Dermis microvascular lymphatic vessel endothelial cell (primary cell): ENCODE measurements around the gene LATS2. TPM values are rescaled to one million over a fixed set of nuclear protein-coding genes. Genes with fewer than 3 reads are reported as not detected.

Experiments
- DNase-seq, 2 donors: peaks; one replicate each; pipeline versions ENCODE4 v3.0.0 to v3.0.0-alpha.2; 2010; ENCODE audit warnings: low read depth in 2 of 2
- total RNA-seq: library from RNA; depleted of rRNA; stranded (reverse); fragments of >200 nt; gene quantifications from 2 replicates; pipeline ENCODE4 v1.2.1, GENCODE V29; 2014

The LATS2 gene
- total RNA-seq, 1 donor from 2014 or later = 17.5 TPM

DNA sequence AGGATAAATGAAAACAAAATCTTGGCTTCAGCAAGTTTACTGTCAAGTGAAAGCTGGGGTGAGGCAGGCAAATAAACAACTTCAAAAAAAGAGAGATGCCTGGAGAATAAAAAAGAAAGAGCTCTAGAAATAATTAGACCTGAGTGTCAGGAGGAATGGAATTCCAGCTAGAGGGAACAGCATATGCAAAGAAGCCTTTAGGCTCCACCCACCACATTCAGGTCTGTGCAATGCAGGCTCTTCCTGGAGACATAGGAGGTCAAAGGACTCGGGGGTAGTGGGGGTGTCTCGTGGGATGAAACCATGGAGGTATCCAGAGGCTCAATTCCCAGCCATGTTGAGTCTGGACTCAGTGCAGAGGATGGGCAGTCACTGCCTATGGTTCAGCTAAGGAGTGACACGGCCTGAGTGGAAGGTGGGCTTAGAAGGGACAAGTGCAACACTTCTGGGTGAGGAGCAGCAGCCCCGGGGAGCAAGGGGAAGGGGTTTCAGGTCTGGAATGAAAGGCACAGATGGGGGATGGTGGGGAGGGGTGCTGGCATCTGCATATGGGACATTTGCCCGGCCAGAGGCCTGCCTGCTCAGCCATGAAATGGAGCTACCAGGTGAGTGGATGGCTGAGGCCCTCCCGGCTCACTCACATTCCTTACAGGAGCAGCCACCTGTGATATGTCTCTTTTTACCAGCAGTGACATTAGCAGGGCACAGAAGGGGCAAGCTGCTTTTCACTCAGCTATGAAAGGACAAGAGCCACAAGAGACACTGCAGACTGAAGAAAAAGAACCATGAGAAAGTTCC lies 12.3 kb downstream of the LATS2 start:
- no peak for DNase-seq

DNA sequence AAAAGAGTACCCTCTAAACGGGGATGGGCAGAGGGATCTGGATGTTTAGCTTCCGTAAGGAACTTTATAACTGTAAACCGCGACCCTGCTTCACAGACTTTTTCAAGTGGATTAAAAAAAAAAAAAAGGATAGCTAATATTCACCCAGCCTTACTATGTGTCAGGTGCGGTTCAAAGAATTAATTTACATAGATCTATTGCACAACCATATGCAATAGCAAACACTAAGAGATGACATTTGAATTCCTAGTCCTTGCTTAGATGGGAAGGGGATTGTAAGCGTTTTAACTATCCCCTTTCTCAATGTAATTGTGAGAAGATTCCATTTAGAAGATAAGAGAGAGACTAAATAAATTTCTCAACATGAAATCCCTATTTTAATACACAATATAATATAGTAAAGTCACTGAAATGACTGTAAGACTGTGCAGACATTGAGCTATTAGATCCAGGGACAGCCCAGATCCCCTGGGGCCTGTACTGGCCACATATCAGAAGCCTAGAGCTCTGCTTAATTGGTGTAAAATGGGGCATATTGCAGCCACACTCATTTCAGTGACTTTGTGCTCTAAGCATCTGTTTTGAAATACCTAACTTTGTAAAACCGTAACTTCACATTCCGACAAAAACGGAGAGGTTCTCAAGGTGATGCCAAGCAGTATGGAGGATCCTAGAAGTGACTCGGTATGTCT lies 13.6 kb downstream of the LATS2 start:
- no peak for DNase-seq

DNA sequence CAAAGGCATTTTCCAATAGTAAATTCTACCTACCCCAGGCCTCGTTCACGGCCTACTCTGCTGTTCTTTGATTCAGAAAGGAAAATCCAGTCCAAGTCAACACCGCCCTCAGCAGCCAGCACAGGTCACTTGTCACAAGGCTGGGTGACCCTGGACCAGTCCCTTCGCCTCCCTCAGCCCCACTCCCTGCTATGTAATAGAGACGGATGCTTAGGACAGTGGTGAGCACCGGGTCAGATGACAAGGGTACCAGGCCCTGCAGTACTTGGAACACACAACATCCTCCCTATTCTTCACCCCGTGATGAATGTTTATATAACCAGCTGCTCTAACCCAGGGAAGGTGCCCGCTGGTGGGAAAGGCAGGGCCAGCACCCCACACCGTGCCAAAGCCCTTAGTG lies 14.3 kb downstream of the LATS2 start:
- DNase-seq = no peak

DNA sequence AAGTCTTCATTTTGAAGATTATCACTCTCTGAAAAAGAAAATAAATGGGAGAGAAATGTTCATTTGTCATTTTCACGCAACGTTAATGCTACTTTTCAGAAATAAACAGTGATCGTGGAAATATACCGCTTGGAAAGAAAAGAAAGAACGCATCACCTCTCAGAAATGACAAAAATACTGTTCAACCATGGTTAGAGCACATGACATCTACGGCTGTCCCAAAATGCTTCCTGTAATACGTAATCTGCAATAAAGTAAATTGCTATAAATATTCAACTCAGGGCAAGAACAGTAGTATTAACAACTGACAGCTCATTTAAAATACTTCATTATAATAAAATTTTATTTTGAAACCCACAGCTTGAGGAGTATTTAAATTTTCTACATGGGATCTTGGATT lies 15.2 kb downstream of the LATS2 start:
- no peak for DNase-seq

DNA sequence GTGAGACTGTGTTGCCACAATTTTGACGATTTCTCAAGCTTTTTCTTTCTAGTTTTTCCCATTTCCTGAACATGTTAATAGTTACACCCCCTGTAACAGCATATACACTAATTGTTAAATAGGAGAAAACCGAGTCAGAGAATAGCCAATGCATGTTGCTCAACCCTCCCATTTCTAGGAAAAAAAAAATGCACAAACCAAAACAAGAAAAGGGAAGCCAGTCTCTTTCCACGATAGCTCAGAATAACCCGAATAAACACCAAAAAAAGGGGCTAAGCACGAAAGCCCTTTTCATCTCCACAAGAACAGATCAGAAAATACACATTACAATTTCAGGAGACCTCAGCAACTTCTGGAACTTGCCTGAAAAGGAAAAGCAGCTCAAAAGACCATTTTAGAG lies 16.3 kb downstream of the LATS2 start:
- DNase-seq = no peak

DNA sequence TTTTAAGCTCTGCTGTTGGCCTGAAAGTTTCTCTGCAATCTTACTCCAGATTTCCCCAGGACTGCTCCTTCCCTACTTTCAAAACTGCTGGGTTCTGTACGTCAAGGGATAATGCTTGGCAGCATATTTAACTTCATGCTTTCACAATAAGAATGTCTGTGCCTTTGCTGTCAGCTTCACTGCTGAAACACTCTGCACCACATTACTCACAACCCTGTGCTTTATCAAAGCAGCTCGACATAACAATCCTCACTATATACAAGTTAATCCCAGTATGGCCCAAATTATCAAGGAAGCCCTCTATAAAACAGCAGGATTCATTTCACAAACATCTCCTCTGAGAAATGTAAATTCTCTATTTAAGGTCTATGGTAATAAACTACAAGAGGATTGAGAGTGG lies 17.5 kb downstream of the LATS2 start:
- DNase-seq = no peak

DNA sequence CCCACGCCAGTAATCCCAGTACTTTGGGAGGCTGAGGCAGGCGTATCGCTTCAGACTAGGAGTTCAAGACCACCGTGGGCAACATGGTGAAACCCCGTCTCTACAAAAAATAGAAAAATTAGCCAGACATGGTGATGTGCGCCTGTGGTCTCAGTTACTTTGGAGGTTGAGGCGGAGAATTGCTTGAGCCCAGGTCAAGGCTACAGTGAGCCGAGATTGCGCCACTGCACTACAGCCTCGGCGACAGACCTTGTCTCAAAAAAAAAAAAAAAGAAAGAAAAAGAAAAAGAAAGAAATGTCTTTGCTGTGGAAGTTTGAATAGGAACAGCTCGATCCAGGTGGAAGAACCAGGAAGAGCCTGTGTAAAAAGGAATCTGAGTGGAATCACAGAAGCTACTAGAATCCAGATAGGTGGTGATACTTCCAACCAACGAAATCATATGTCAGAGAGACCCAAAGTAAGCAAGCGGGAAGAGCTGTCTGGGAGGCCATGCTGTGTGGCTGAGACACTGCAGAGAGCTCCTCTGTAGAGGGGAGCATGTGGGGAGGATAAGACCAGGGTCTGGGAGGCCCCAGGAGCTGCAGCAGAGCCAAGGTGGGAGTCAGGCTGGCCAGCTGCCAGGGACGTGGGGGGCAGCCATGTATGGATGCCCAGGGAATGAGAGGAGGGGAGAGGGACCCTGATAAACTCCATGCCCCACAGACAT lies 21.1 kb downstream of the LATS2 start:
- DNase-seq = no peak

DNA sequence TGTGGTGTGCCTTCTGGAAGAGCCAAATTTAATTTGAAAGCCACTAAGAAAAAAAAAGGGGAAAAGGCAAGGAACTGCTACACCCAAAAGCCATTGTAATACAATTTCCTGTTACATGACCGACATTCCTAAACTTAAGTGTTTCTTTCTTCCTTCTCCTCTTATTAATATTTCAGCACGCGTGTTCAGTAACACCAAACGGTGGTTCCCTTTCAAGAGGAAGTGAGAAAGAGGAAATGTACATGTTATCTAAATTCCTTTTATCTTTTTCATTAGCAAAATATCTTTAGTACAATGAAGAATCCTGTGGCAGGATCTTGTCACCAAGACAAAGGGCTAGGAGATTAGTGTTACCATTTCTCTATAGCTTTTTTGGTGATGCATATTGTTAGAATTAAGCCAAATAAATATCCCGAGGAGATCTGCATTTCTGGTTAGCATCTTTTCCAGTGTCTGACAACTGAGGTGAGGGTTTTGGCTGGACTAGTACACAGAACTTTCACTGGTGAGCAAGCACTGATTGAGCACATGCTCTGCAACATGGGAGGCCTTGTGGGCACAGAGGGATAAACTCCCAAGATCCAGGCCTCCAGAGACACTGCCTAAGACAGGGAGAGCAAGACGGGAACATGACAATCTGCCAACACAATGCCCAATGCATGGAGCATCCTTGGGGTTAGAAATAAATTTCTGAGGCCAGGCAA lies 22.1 kb downstream of the LATS2 start:
- DNase-seq = peak in 1 of 2 donors; percentile 55

DNA sequence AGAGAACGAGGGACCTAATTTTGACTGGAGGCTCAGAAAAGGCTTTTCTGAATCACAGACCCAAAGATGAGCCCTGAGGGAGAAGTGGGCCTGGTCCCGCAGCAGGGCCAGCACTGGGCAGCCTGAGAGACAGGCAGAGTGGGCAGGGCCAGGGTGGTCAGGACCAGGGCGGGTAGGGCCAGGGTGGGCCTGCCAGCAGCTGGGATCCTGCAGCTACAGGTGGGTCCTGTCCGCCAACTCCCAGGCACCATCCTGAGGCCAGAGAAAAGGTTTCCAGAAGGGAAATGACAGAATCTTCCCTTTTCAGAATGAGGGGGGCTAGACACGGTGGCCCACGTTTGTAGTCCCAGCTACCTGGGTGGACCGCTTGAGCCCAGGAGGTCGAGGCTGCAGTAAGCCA lies 23.7 kb downstream of the LATS2 start:
- DNase-seq = no peak

DNA sequence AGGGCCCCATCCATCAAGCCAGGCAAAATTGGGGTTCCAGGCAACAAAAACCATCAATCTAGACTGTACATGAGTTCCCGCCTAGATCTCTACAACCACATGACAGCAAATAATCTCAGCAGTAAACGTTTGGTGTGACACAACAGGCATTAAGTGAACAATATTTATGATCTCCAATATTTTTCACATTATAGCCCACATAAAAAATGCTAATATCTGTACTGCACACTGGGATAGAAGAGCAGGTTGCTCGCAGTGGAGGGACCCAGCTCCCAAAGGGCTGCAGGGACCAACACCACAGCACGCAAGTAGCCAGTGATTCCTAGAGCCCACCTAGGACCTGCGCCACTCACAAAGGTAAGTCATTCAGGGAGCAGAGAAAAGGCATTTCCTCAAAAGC lies 25.9 kb downstream of the LATS2 start:
- no peak for DNase-seq

DNA sequence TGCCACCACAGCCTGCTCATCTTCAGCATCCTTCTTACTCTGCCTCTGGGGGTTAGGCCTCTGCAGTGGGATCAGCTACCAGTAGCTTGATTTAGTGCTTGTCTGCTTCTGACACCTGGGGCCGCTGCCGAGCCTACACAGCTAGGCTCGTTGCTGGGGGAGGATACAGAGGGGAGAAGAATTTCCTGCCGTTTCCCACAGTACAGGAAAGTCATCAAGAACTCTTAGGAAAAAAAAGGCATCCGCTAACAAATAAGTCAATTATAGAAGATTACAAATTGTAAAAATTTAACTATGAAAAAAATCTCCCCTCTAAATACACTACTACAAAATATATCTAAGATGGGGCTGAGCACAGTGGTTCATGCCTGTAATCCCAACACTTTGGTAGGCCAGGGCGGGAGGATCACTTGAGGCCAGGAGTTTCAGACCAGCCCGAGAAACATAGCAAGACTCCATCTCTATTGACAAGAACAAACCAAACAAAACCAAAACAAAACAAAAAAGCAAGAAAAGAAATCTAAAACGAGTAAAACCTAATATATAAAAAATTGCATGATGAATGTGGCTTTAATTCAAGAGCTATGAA lies 26.7 kb downstream of the LATS2 start:
- DNase-seq = peak; percentile 50 to 82

DNA sequence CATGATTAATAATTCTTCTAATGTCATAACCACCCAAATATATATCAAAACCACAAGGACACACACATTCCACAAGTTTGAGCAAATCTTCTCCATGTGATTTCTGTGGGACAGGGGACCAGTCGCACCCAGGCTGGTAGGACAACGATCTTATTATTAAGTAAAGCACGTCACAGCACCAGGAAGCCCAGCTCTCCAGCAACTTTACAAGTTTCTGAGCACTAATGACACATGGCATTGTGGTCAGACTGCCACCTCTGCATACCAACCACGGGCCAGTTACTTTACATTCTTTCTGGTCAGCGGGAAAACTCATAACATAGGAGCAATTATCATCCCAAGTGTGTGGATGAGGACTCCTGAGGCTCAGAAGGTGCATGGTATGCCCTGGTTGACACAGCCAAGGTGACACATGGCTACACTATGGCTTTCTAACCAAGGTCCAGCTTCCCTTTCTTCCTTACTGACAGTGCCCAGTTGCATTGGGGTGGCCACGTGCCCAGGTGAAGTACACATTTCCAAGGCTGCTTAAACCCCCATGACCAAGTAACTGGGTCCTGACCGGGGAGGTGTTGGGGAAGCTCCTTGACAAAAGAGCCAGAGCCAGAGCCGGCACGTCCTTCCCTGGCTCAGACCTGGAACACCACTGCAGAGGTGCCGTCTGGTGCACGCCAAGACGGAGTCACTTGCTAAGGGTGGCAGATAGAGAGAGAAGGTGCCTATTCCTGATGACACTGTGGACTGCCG lies 27.4 kb downstream of the LATS2 start:
- peak in 1 of 2 donors; percentile 28 for DNase-seq

DNA sequence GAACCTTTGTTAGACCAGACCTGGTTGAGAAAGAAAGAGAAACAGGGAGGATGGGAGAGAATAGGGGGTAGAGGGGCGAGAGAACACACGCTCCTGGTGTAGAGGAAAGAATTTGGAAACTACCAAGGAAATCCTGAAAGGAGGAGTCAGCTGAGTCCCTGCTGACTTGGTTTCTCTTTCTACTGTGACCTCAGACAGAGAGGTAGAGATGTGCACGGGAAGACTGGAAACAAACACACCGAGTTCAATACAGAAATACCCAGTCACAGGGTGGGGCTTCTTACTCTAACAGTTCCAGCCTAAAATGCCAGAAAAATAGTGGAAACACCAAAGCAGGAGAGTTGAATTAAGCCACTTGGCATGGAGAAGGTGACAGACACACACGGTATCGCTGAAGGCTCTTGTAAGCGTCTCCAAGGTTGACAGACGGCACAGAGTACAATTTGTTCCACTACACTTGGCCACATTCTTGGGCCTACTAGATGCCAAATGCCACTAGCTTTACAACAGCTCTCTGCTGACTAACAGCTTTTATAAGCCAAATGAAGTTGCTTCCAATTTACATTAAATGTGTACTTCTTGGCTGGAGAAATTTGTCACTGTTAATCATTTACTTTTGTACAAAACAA lies 28.1 kb downstream of the LATS2 start:
- DNase-seq = peak in 1 of 2 donors; percentile 29

DNA sequence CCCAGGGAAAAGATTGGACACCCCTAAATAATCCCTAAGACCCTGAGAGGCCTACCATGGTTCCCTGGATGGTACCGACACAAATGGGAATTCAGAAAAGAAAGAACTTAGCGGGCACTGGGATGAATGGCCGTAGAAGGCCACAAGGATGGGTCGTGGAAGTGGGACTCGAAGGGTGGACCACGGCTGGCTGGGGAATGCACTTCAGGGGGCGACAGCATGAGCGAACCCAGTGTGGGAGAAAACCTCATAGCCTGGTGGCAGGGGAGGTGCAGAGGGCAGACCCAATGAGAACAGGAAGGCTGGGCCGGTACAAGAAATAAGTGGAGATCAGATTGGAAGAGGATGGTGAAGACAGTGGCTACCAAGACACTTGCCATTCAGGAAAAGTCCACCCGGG lies 28.7 kb downstream of the LATS2 start:
- no peak for DNase-seq

DNA sequence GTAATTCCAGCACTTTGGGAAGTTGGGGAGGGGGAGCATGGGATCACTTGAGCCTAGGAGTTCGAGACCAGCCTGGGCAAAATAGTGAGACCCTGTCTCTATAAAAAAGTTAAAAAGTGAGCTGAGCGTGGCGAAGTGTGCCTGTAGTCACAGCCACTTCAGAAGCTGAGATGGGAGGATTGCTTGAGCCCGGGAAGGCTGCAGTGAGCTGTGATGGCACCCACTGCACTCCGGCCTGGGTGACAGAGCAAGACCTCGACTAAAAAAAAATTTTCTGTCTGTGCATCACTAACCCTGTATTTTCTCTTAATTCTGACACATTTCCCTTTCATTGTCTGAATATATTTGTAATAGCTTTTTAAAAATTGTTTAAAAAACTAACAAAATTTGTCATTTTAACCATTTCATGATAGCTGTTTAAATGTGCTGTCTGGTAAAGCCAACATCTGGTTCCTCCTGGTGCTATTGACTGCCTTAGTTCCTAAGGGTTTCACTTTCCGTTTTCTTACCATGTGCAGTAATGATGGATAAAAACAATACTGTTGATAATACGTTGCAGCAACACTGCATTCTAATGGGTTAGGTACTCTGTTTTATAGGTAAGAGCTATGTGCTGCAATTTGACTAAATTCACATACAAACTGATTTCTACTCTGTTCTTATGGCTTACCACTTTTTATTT lies 29.7 kb downstream of the LATS2 start:
- DNase-seq = no peak

DNA sequence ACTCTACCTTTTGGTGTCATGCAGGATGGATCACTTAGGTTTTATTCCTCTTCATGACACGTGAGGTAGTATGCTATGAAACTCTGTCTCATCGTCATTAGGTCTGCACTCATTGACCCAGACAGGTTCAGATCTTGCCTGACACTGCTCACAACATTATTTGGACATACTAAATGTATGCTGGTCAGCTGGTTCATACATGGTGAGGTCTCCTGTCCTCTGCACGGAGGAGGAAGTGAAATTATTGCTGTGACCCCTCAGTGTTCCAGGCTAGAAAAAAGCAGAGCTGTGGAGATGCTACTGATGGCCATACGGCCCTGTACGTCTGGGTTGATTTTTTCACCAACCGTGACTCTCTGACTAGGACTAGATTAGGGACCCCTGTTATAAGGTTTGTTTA lies 35.8 kb downstream of the LATS2 start:
- DNase-seq = no peak

DNA sequence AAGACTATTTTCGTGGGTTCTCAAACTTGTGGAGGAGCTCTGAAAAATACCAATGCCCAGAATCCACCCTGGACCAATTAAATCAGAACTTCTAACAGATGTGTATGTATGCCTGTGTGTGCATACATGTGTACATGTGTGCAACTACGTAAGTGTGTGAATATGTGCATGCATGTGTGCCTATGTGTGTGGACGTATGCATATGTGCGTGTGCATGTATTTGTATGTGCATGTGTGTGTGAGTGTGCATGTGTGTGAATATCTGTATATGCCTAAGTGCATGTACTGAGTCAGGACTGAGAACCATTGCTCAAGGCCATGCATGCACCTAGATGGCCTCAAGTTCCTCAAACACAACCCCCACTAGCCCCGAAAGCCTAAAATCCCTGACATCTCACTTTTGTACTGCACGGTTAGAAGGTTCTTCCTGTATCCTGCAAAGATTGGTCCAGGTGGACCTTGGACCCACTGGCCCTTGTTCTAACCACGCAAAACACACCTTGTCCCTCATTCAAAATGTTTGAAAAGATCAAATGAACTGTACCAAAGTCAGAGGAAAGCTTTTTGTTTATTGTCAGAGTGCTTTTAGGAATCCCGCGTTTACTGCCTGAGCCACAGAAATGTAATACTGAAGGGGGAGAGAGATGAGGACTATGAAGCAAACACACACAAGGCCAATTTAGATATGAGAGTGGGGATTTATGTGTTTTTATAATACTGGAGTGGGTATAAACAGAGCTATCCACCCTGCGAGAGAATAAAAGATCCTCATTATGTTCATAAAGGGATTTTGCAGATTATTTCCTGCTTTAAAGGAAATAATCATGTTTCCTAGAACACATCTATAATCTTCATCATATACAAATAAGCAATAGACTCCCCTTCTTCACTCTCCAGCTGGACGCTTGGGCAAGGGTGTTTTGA lies 39.1 kb downstream of the LATS2 start:
- DNase-seq = no peak

DNA sequence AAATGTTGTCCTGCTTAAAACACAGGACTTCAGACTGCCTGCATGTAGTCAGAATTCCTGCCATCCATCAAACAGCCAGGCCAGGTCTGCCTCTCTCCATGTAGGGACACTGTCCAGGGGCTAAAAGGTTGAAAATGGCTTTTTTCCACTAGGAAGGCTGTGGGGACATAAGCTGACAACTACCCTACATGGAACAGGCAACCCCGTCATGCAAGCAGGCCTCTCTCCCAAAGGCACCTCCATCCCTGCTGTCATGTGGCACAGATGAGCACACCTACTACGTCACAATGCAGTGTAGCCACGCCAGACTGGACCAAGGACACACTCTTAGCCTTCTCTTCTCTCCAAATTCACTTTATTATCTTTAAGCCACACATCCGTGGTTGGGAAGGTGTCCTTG lies 40.8 kb downstream of the LATS2 start:
- no peak for DNase-seq

DNA sequence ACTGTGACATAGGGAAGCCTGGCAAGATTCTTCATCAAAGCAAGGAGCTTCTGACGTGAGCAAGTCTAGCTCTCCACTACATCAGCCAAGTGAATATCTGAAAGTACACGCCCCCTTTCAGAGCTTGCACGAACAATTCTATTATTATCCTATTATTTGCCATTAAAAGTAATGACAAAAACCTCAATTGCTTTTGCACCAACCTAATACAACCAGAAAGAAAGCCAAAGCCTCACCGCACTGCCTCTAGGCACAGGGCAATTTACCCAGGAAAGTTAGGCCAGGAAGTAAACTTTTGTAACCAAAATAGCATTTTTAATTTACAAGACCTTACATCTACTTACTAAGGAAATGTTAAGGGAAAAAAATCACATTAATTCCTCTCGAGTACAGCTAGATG lies 41.2 kb downstream of the LATS2 start:
- DNase-seq = no peak
